Tibial artery (tissue), 4 donors: ENCODE results near the gene ELAC1.

Experiments used
- DNase-seq, 2 donors: peaks; one replicate each; pipeline ENCODE4 v3.0.0-alpha.2; 2019
- H3K27ac ChIP-seq, 2 donors: fragments of 200-600 bp; sonication (generic) in 1 of 2; 1 replicate in 1 of 2; 2 replicates in 1 of 2; pipeline ENCODE4 v1.5.1; 2018 to 2019; ENCODE audit warnings: mild to moderate bottlenecking in 1 of 2
- H3K27me3 ChIP-seq, 2 donors: fragments of 200-600 bp; sonication (generic) in 1 of 2; one replicate each; pipeline versions ENCODE4 v1.5.1 to v1.6.0; 2016 to 2019
- H3K36me3 ChIP-seq, 3 donors: fragments of 200-600 bp; sonication (generic) in 2 of 3; one replicate each; pipeline ENCODE4 v1.5.1; 2016 to 2019; ENCODE audit warnings: mild to moderate bottlenecking in 2 of 3
- H3K4me1 ChIP-seq, 4 donors: fragments of 200-600 bp; sonication (generic) in 2 of 4; 1 replicate in 3 of 4; 2 replicates in 1 of 4; pipeline ENCODE4 v1.5.1; 2016 to 2019
- H3K4me3 ChIP-seq, 2 donors: fragments of 200-600 bp; sonication (generic) in 1 of 2; 1 replicate in 1 of 2; 2 replicates in 1 of 2; pipeline ENCODE4 v1.5.1; 2018 to 2019; ENCODE audit warnings: mild to moderate bottlenecking in 2 of 2
- H3K9me3 ChIP-seq, 3 donors: fragments of 200-600 bp; sonication (generic) in 1 of 3; one replicate each; pipeline ENCODE4 v1.5.1; 2016 to 2019
- CTCF ChIP-seq, 2 experiments: fragments of 200-600 bp in 1 of 2; fragments of 450-650 bp in 1 of 2; IDR thresholded peaks; one replicate each; pipeline ENCODE4 v1.5.1; 2017 to 2019; ENCODE audit warnings: antibody characterized with exemption in 2 of 2, mild to moderate bottlenecking in 1 of 2, moderate library complexity in 1 of 2
- intact Hi-C: fragments of 100-400 bp; cut with DNase I; formaldehyde crosslinking; loops from one replicate; pipeline ENCODE4 v1.15.0; 2023; ENCODE audit warnings: low total_unique reads

ELAC1 gene

GRCh38 chr18:51020536-51020935 lies 52.7 kb downstream of the ELAC1 start:
- H3K4me3 ChIP-seq = no peak overlapping the region
- no peaks in the 10 kb centered on the region for H3K9me3 ChIP-seq
- no peaks in the 10 kb centered on the region for H3K4me1 ChIP-seq
- H3K36me3 ChIP-seq = peaks cover 4 to 27% (median 11%) of the 10 kb centered on the region in 3 donors
- no peaks in the 10 kb centered on the region for H3K27me3 ChIP-seq
- H3K27ac ChIP-seq = no peak overlapping the region
- intact Hi-C loops = no loop called here
- TF ChIP-seq CTCF (IDR thresholded peaks at IDR 0.05) = no peak
- DNase-seq = no peak

GRCh38 chr18:51021226-51021965 lies 53.6 kb downstream of the ELAC1 start:
- intact Hi-C loops = no loop called here
- DNase-seq = no peak
- no peak overlapping the region for H3K27ac ChIP-seq

GRCh38 chr18:51025512-51025911 lies 57.7 kb downstream of the ELAC1 start:
- Histone ChIP-seq H3K27ac (no peak overlapping the region), H3K27me3 (no peaks in the 10 kb centered on the region), H3K9me3 (no peaks in the 10 kb centered on the region), H3K4me1 (peaks cover 0 to 23% (median 9%) of the 10 kb centered on the region in 4 donors), H3K36me3 (peaks cover 4 to 22% (median 11%) of the 10 kb centered on the region in 3 donors), H3K4me3 (no peak overlapping the region)
- no peak for DNase-seq
- no peak for TF ChIP-seq CTCF (IDR thresholded peaks at IDR 0.05)
- intact Hi-C loops = loop anchor here (5.0 kb wide), 2 partner anchors 53 to 148 kb away; partner anchors contain the start of gene ME2

More at GRCh38 chr18:51021226-51021965, 53.6 kb downstream of the ELAC1 start:
- Histone ChIP-seq H3K4me3 (no peak overlapping the region), H3K27me3 (no peaks in the 10 kb centered on the region), H3K4me1 (no peaks in the 10 kb centered on the region), H3K36me3 (peaks cover 4 to 34% (median 11%) of the 10 kb centered on the region in 3 donors), H3K9me3 (no peaks in the 10 kb centered on the region)
- no peak for TF ChIP-seq CTCF (IDR thresholded peaks at IDR 0.05)

GRCh38 chr18:51028201-51028805 lies 60.5 kb downstream of the ELAC1 start:
- Histone ChIP-seq H3K36me3 (peaks cover 0 to 15% (median 11%) of the 10 kb centered on the region in 3 donors), H3K9me3 (no peaks in the 10 kb centered on the region), H3K27me3 (no peaks in the 10 kb centered on the region), H3K4me3 (peak overlapping the region in 1 of 2 donors; percentile 85), H3K4me1 (peaks cover 0 to 46% (median 16%) of the 10 kb centered on the region in 4 donors), H3K27ac (peak overlapping the region in 1 of 2 donors; percentile 92)
- DNase-seq = no peak
- intact Hi-C loops = loop anchor here (5.0 kb wide), 2 partner anchors 56 to 151 kb away; partner anchors contain the start of gene ME2
- TF ChIP-seq CTCF (IDR thresholded peaks at IDR 0.05) = no peak

- peak overlapping the region; percentile 57 to 85 for H3K4me3 ChIP-seq
- DNase-seq = no peak
- no peak for TF ChIP-seq CTCF (IDR thresholded peaks at IDR 0.05)
- H3K4me1 ChIP-seq = peaks cover 0 to 56% (median 17%) of the 10 kb centered on the region in 4 donors
- H3K36me3 ChIP-seq = peaks cover 0 to 17% (median 3%) of the 10 kb centered on the region in 3 donors
- intact Hi-C loops = loop anchor here (5.0 kb wide), 2 partner anchors 57 to 152 kb away; partner anchors contain the start of gene ME2
- peak overlapping the region; percentile 91 to 92 for H3K27ac ChIP-seq
- no peaks in the 10 kb centered on the region for H3K9me3 ChIP-seq
- H3K27me3 ChIP-seq = no peaks in the 10 kb centered on the region
These were observed 61.5 kb downstream of the ELAC1 start for GRCh38 chr18:51029378-51029693.
